ENCODE data around the gene BRI3.

BRI3 gene

GRCh38 chr7:98233219-98234070, 48.0 kb upstream of the BRI3 start:
- Histone ChIP-seq H3K79me2 (ENCODE audit: control insufficient read depth, low read length) (no peaks in the 10 kb centered on the region), H3K36me3 (ENCODE audit: control insufficient read depth, low read length) (no peaks in the 10 kb centered on the region), H3K9me2 (replicated peaks; ENCODE audit: control insufficient read depth, low read length) (no peaks in the 10 kb centered on the region), H3K4me2 (ENCODE audit: low read length) (no peak overlapping the region), H3K4me1 (ENCODE audit: control insufficient read depth, low read length) (no peaks in the 10 kb centered on the region), H3F3A (ENCODE audit: control insufficient read depth, insufficient read depth) (0 out of 2 replicates have a peak, but pooled peaks cover 4% of the 10 kb centered on the region), H4K20me1 (ENCODE audit: control insufficient read depth, insufficient read depth, low read depth, low read length) (peaks cover 8% of the 10 kb centered on the region; the same call in 1 of the 2 replicates), H3K27me3 (ENCODE audit: control insufficient read depth, low read length) (no peaks in the 10 kb centered on the region), H3K9me3 (ENCODE audit: control insufficient read depth, insufficient read depth, low read length) (no peaks in the 10 kb centered on the region), H3K4me3 (ENCODE audit: low read length) (no peak overlapping the region), H3K27ac (ENCODE audit: low read depth, low read length) (no peak overlapping the region)
- TF ChIP-seq EZH2phosphoT487 (IDR thresholded peaks at IDR 0.05; ENCODE audit: borderline replicate concordance, low read length) = no peak
- TF ChIP-seq CTCF (IDR thresholded peaks at IDR 0.05; ENCODE audit: low read depth, low read length, poor library complexity, severe bottlenecking) = no peak

GRCh38 chr7:98234429-98235147, 46.9 kb upstream of the BRI3 start:
- H3K79me2 ChIP-seq (ENCODE audit: control insufficient read depth, low read length) = no peaks in the 10 kb centered on the region
- TF ChIP-seq EZH2phosphoT487 (IDR thresholded peaks at IDR 0.05; ENCODE audit: borderline replicate concordance, low read length) (no peak), CTCF (IDR thresholded peaks at IDR 0.05; ENCODE audit: low read depth, low read length, poor library complexity, severe bottlenecking) (no peak)
- H3K9me3 ChIP-seq (ENCODE audit: control insufficient read depth, insufficient read depth, low read length) = no peaks in the 10 kb centered on the region
- no peaks in the 10 kb centered on the region for H3K36me3 ChIP-seq (ENCODE audit: control insufficient read depth, low read length)
- no peaks in the 10 kb centered on the region for H3K4me1 ChIP-seq (ENCODE audit: control insufficient read depth, low read length)
- no peaks in the 10 kb centered on the region for H3K27me3 ChIP-seq (ENCODE audit: control insufficient read depth, low read length)
- H3K4me3 ChIP-seq (ENCODE audit: low read length) = no peak overlapping the region
- H3K9me2 ChIP-seq (replicated peaks; ENCODE audit: control insufficient read depth, low read length) = no peaks in the 10 kb centered on the region
- H3K4me2 ChIP-seq (ENCODE audit: low read length) = no peak overlapping the region
- H3F3A ChIP-seq (ENCODE audit: control insufficient read depth, insufficient read depth) = 0 out of 2 replicates have a peak, but pooled peaks cover 4% of the 10 kb centered on the region
- H3K27ac ChIP-seq (ENCODE audit: low read depth, low read length) = no peak overlapping the region
- H4K20me1 ChIP-seq (ENCODE audit: control insufficient read depth, insufficient read depth, low read depth, low read length) = peaks cover 6% of the 10 kb centered on the region; the same call in 1 of the 2 replicates

- Histone ChIP-seq H3K9me3 (ENCODE audit: control insufficient read depth, insufficient read depth, low read length) (no peaks in the 10 kb centered on the region), H3K36me3 (ENCODE audit: control insufficient read depth, low read length) (no peaks in the 10 kb centered on the region), H3K4me2 (ENCODE audit: low read length) (no peak overlapping the region), H4K20me1 (ENCODE audit: control insufficient read depth, insufficient read depth, low read depth, low read length) (peaks cover 6% of the 10 kb centered on the region; the same call in 1 of the 2 replicates), H3K4me1 (ENCODE audit: control insufficient read depth, low read length) (no peaks in the 10 kb centered on the region), H3K9me2 (replicated peaks; ENCODE audit: control insufficient read depth, low read length) (no peaks in the 10 kb centered on the region), H3K79me2 (ENCODE audit: control insufficient read depth, low read length) (no peaks in the 10 kb centered on the region), H3K27ac (ENCODE audit: low read depth, low read length) (no peak overlapping the region), H3K27me3 (ENCODE audit: control insufficient read depth, low read length) (no peaks in the 10 kb centered on the region), H3F3A (ENCODE audit: control insufficient read depth, insufficient read depth) (0 out of 2 replicates have a peak, but pooled peaks cover 4% of the 10 kb centered on the region), H3K4me3 (ENCODE audit: low read length) (no peak overlapping the region)
- TF ChIP-seq CTCF (IDR thresholded peaks at IDR 0.05; ENCODE audit: low read depth, low read length, poor library complexity, severe bottlenecking) (no peak), EZH2phosphoT487 (IDR thresholded peaks at IDR 0.05; ENCODE audit: borderline replicate concordance, low read length) (no peak)
Measured at GRCh38 chr7:98235901-98236300, 45.6 kb upstream of the BRI3 start.
